ENCODE measurements around the gene HK1.

- TF ChIP-seq TEAD1 (CRISPR knock-in tag; IDR thresholded peaks at IDR 0.05) = no peak
- no peak for TF ChIP-seq CTCF (IDR thresholded peaks at IDR 0.05)
- TF ChIP-seq ZNF532 (CRISPR knock-in tag; IDR thresholded peaks at IDR 0.05; ENCODE audit: borderline replicate concordance) = no peak
- TF ChIP-seq FOXP4 (CRISPR knock-in tag; IDR thresholded peaks at IDR 0.05) = no peak
- TF ChIP-seq ATF2 (CRISPR knock-in tag; IDR thresholded peaks at IDR 0.05; ENCODE audit: borderline replicate concordance, low read depth) = no peak
- TF ChIP-seq GABPB1 (CRISPR knock-in tag; IDR thresholded peaks at IDR 0.05) = no peak
- TF ChIP-seq ETV6 (CRISPR knock-in tag; IDR thresholded peaks at IDR 0.05) = no peak
- TF ChIP-seq USF2 (CRISPR knock-in tag; IDR thresholded peaks at IDR 0.05) = no peak
- no peak for TF ChIP-seq MAX (CRISPR knock-in tag; IDR thresholded peaks at IDR 0.05)
- no peak for TF ChIP-seq FOXP1 (CRISPR knock-in tag; IDR thresholded peaks at IDR 0.05; ENCODE audit: borderline replicate concordance)
- TF ChIP-seq AR (CRISPR knock-in tag; IDR thresholded peaks at IDR 0.05) = no peak
- no peak for TF ChIP-seq STAT6 (CRISPR knock-in tag; conservative IDR thresholded peaks at IDR 0.05; ENCODE audit: low read depth)
Observed at GRCh38 chr10:69240455-69240854, 37.8 kb upstream of the HK1 start.
